Gastrocnemius medialis (tissue), 4 donors: ENCODE measurements around the gene SLC9A1.

Experiments
- CTCF ChIP-seq, 5 experiments: fragments of 450-650 bp in 3 of 5; fragments of 200-600 bp in 2 of 5; sonication (generic) in 2 of 5; IDR thresholded peaks in 4 of 5; conservative IDR thresholded peaks in 1 of 5; 1 replicate in 4 of 5; 2 replicates in 1 of 5; pipeline ENCODE4 v1.5.1; 2016 to 2019; ENCODE audit warnings: antibody characterized with exemption in 5 of 5, mild to moderate bottlenecking in 3 of 5, moderate library complexity in 3 of 5
- POLR2A ChIP-seq, 2 donors: fragments of 450-650 bp; IDR thresholded peaks; one replicate each; pipeline ENCODE4 v1.6.1; 2017; ENCODE audit warnings: antibody characterized with exemption in 2 of 2, mild to moderate bottlenecking in 2 of 2, moderate library complexity in 2 of 2

GRCh38 chr1:27057801-27058625 is 96.9 kb downstream of the SLC9A1 start:
- TF ChIP-seq CTCF (IDR thresholded peaks at IDR 0.05 in 4 of 5, conservative IDR thresholded peaks at IDR 0.05 in 1 of 5) (no peak), POLR2A (IDR thresholded peaks at IDR 0.05) (no peak)
